ENCODE results near the gene ZNF565.
"Not testable (repeated sequence)": the region's sequence is repeated elsewhere in the genome, so short reads cannot be mapped to it uniquely, and the experiment has no call there.

Gene ZNF565

GRCh38 chr19:36214386-36215275 is at the start of gene ZNF565, which contains the start of gene ZNF146:
TSS of gene ZNF565 (minus strand) at chr19:36214665. CDS start at chr19:36201985, 12,680 bp downstream.
TSS of gene ZNF146 (plus strand) at chr19:36215106. CDS start at chr19:36236441, 21,335 bp downstream.
- peak; percentile 92 for DNase-seq

DNA sequence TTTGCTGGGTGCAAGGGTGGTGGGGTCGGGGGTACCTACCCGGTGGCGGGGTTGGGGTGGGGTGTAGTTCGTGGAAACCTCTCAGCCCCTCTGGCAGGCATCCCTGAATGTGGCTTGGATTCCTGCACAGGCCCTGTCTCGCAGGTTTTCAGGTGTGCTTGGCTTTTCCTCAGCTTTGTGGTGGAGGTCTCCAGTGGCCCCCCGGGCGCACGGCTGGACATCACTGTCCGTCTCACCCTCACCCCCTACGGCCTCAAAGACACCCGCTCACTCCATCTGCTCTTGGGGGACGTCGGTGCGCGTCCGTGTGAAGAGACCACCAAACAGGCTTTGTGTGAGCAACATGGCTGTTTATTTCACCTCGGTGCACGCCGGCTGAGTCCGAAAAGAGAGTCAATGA is 44.7 kb upstream of the ZNF565 start:
- DNase-seq = no peak

GRCh38 chr19:36258028-36258875 is 43.8 kb upstream of the ZNF565 start:
- DNase-seq = no peak

DNA sequence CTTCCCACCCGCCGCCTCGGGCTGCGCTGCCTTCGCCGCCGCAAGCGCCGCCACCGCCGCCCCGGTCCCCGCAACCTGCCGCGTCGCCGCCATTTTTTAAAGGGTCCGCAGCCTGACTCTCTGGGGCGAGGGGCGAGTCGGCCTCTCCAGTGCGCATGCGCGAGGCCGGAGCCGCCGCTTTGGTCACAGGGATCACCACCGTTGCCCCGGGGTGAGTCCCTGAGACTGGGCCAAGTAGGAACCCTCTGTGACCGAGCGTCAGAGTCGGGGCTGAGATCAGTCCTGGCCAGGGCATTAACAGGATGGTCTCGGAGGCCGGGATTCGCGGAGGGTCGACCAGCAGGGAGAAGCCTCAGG is 43.0 kb upstream of the ZNF565 start:
- no peak for DNase-seq

- no peak for DNase-seq
Observed at GRCh38 chr19:36256853-36257519, 42.5 kb upstream of the ZNF565 start.

DNA sequence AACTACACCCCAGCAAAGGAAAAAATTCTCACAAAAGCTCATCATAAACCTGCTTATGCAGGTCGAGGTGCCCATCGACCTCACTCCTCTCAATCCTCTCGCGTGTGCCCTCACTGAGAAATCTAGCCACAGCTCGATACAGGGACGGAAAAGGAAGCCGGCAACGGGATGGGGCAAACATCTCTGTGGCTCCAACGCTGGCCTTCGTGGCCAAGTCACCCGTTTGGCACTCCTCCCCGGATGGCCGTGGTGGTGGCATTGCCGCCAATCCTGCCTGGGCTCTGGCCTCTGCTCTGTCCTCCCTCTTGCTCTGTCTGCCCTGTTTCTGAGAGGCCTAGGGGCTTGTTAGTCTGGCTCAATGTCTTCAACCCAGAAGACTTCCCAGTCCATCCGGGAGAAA is 41.6 kb upstream of the ZNF565 start:
- no peak for DNase-seq

GRCh38 chr19:36255316-36255715 is 40.9 kb upstream of the ZNF565 start:
- no peak for DNase-seq

DNA sequence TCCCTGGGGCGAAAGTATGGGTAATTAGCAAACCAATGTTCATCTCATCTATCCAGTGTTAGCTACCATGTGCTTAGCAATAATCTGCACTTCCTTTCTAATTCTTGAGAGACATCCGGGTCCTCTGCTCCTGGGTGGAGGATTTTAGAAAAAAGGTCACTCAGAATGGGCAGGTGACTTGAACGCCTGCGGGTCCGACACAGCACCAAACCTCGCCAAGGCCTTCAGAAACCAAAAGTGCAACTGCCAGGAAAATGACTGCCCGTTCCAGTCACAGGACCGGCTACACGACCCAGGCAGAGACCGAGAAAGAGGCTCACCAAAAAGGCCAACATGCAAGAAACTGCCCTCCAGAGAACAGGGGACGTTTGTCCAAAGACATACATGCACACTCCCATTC is 40.4 kb upstream of the ZNF565 start:
- no peak for DNase-seq

DNA sequence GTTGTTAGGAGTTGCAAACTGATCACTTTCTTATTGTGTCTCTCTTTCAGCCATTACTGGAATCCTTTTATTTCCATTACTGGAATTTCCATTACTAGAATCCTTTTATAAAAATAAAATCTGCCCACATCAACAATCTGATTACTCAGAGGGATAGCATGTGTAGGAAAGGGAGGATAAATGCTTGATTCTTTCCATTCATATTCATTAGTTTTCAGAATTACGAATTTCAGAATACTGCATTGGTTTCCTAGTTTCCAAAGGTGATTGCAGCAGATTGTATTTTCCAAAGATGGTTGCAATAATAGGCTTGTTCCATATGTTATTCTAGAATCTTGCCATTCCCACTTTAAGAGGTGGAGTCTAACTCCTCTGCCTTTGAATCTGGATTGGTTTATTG is 37.6 kb upstream of the ZNF565 start:
- no peak for DNase-seq

DNA sequence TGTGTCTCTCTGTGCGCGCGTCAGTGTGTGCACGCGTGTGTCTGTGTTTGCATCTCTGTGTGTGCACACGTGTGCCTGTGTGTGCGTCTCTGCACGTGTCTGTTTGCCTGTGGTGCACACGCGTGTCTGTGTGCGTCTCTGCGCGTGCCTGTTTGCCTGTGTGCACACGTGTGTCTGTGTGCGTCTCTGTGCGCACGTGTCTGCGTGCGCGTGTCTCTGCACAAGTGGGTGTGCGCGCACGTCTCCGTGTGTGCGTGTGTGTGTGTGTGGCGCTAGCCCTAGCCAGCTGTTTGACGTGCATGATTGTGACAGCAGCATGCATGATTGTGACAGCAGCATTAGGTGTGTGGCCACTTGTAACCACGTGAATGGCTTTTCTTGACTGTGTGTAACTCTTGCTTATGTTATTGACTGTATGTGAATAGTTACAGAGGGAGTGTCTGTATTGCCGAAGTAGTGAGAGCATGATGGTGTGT is 31.6 kb upstream of the ZNF565 start:
- no peak for DNase-seq

GRCh38 chr19:36245210-36246005 is 30.9 kb upstream of the ZNF565 start:
- DNase-seq = no peak

DNA sequence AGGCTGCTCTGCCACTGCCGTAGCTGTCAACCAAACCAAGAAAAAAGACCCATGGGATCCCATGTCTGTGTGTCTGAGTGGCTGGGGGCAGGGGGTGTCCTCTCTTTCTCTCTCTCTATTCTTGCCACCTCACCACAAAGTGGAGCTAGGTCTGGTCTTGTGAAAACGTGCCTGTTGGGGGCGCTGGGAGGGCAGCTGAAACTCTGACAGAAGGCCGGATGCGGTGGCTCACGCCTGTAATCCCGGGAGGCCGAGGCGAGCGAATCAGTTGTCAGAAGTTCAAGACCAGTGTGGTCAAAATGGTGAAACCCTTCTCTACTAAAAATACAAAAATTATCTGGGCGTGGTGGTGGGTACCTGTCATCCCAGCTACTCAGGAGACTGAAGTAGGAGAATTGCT is 29.6 kb upstream of the ZNF565 start:
- DNase-seq = no peak

DNA sequence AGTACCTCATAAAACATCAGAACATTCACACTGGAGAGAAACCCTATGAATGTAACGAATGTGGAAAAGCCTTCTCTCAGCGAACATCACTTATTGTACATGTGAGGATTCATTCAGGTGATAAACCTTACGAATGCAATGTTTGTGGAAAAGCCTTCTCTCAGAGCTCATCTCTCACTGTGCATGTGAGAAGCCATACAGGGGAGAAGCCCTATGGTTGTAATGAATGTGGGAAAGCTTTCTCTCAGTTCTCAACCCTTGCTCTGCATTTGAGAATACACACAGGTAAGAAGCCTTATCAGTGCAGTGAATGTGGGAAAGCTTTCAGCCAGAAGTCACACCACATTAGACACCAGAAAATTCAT is 22.5 kb upstream of the ZNF565 start:
- no peak for DNase-seq

DNA sequence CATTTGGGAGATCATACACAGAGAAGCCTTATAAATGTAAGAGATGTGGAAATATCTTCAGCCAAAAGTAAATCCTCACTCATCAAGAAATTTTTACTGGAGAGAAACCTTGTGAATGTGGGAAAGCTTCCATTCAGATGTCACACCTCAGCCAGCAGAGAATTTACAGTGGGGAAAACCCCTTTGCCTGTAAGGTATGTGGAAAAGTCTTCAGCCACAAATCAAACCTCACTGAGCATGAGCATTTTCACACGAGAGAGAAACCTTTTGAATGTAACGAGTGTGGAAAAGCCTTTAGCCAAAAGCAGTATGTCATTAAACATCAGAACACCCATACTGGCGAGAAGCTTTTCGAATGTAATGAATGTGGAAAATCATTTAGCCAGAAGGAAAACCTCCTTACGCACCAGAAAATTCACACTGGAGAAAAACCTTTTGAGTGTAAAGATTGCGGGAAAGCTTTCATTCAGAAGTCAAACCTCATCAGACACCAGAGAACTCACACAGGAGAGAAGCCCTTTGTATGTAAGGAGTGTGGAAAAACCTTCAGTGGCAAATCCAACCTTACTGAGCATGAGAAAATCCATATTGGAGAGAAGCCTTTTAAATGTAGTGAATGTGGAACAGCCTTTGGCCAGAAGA is 22.0 kb upstream of the ZNF565 start:
- no peak for DNase-seq

- DNase-seq = not testable (repeated sequence)
Observed at GRCh38 chr19:36233626-36234025, 19.2 kb upstream of the ZNF565 start.

GRCh38 chr19:36225219-36225892 is 10.9 kb upstream of the ZNF565 start:
- DNase-seq = no peak

DNA sequence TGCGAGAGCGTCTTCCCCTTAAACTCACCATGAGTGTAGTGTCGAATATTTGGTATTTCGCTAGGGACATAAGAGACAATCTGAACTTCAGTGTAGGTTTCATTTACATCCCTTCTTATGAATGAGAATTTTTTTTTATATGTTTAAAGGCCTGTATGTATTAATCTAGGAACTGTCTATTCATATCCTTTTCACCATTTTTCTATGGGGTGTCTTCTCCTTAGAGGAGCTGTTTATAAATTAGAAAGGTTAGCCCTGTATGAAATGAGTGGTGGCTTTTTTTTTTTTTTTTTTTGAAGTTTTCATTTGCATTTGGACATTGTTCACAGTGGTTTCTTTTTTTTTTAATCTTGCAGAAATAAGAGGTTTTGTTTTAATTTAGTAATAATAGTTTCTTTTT is 8.0 kb upstream of the ZNF565 start:
- DNase-seq = no peak

DNA sequence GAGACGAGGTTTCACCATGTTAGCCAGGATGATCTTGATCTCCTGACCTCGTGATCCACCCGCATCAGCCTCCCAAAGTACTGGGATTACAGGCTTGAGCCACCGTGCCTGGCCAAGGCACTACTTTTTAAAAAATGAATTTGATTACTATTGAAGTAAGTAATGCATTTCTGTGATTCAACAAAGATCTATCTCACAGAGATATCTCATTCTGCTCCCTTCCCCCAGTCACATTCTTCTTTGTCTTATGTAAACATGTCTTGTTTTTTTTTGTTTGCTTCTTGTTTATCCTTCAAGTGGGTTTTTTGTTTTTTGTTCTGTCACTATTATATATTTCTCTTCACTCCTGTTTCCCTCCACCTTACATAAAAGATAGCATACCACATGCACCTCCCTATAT is 7.0 kb upstream of the ZNF565 start:
- no peak for DNase-seq

DNA sequence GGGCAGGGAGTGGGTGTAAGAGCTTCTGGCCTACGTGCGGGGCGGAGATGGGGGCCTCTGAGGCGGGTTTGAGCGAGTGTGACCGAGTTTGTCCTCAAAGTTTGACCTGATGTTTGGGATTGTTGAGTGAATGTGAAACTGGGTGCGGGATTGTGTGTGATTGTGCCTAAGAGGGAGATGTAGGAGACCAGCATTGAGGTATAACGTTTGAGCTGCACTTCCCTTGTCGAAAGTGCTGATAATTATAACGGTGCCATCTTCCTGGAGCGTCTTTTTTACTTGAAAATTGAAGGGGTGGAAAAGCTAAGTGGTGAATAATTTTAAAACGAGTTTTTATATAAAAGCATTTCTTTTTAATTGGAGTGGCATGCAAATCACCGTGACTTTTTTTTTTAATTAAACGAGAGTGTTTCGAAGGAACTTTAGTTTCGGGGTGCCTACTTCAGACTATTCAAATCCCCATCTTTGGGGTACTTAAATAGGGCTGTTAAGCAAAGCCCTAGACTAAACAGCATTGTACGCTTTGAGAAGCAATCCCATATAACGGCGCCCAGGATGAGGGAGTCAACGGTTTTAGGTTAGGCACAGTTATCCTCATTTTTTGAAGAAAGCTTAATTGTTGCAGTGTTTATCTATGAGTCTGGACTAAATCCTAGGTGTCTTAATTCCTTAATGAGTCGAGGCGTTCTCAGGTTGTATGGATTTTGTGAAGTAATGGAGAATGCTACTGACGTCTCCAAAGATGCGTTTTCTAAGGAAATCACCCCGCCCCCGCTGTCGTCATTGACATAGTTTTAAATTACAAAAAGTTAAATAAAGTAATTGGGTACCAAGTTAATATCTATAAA is 1.0 kb upstream of the ZNF565 start:
- no peak for DNase-seq

GRCh38 chr19:36212895-36213294 is 1.6 kb downstream of the ZNF565 start:
- DNase-seq = no peak

All from activated T-cell treated with anti-CD3 and anti-CD28 coated beads, Interleukin-2, amount 50 U/mL, for 1 hour (primary cell).